ENCODE results near the gene STK39. TPM values are rescaled to one million over a fixed set of nuclear protein-coding genes. Genes with fewer than 3 reads are reported as not detected.

Gene STK39
- total RNA-seq, 4 donors from 2014 or later: 8.9 to 28.3 (median 14.5) TPM

DNA sequence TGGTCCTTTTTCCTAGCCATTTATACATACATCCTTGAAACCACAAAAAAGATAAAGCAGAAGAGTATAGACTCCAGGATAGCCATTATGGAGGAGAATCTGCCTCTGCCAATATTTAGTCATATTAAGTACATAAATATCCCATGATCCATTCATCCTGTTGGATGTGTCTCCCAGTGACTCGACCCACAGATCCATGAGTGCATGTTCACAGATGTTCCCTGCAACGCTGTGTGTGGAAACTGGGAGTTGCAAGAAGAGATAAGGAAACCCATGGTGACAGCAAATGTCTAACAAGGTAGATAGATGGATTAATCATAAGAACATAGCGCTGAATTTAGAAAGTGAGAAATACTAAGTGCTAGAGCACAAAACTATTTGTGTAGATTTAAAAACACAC is 34.5 kb downstream of the STK39 start:
- DNase-seq (ENCODE audit: low spot score in 2 of 2): no peak
- H3K4me3 ChIP-seq (ENCODE audit: low read depth, poor library complexity, severe bottlenecking): no peak overlapping the region
- WGBS, 2 donors: 74 to 81% methylated on average over 3 of the region's 3 CpGs
- intact Hi-C loops (cut with DNase I; ENCODE audit: low total_unique reads): no loop called here
- TF ChIP-seq, protein P1, sequence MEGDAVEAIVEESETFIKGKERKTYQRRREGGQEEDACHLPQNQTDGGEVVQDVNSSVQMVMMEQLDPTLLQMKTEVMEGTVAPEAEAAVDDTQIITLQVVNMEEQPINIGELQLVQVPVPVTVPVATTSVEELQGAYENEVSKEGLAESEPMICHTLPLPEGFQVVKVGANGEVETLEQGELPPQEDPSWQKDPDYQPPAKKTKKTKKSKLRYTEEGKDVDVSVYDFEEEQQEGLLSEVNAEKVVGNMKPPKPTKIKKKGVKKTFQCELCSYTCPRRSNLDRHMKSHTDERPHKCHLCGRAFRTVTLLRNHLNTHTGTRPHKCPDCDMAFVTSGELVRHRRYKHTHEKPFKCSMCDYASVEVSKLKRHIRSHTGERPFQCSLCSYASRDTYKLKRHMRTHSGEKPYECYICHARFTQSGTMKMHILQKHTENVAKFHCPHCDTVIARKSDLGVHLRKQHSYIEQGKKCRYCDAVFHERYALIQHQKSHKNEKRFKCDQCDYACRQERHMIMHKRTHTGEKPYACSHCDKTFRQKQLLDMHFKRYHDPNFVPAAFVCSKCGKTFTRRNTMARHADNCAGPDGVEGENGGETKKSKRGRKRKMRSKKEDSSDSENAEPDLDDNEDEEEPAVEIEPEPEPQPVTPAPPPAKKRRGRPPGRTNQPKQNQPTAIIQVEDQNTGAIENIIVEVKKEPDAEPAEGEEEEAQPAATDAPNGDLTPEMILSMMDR (IDR thresholded peaks at IDR 0.05): no peak
- no peak for TF ChIP-seq POLR2A (IDR thresholded peaks at IDR 0.05)

DNA sequence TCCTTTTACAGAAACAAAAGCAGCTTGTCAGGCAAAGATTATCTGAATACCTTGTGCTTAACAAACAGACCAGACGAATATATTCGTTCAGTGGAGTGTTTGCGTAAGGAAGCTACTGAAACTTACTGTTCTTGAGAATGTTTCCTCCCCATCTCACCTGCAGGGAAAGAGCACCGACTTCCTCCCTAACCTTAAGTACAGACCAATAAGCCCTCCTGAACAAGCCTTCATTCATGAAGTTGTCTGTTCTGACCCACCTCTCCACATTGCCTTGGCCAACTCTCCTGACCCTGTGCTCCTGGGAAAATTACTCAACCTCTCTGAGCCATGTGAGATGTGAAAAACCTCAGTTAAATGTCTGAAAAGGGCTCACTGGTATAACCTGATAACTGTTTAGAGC is 35.2 kb downstream of the STK39 start:
- TF ChIP-seq, protein P1 (IDR thresholded peaks at IDR 0.05): no peak
- intact Hi-C loops (cut with DNase I; ENCODE audit: low total_unique reads): no loop called here
- H3K4me3 ChIP-seq (ENCODE audit: low read depth, poor library complexity, severe bottlenecking): no peak overlapping the region
- WGBS, 2 donors: 74 to 76% methylated on average over 4 of the region's 4 CpGs
- DNase-seq (ENCODE audit: low spot score in 2 of 2): no peak

DNA sequence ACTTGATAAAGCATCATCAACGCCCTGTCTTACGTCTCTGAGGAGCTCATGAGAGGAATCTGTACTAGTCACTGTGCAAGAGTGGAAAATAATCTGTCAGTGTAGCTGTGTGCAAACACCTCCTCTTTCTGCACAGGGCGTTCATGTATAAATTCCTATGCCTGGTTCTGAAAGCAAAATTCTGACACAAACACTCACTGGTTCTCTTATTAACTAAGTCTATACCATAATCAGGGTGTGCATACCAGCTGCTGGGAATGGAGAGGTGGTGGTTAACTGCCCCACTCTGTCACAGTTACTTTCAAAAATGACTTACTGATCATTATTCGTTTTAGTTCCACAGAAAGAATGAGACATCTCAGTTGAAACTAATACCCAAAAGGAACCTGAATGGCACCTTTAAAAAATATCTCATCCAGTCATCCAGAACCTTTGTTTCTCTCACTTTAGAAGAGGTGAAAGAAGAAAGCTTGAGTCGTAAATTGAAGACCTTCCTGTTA is 35.7 kb downstream of the STK39 start:
- no peak overlapping the region for H3K4me3 ChIP-seq (ENCODE audit: low read depth, poor library complexity, severe bottlenecking)
- intact Hi-C loops (cut with DNase I; ENCODE audit: low total_unique reads): no loop called here
- TF ChIP-seq, protein P1 (IDR thresholded peaks at IDR 0.05): no peak
- no peak for TF ChIP-seq POLR2A (IDR thresholded peaks at IDR 0.05)
- WGBS, 2 donors: 67 to 70% methylated on average over 5 of the region's 5 CpGs
- no peak for DNase-seq (ENCODE audit: low spot score in 2 of 2)

DNA sequence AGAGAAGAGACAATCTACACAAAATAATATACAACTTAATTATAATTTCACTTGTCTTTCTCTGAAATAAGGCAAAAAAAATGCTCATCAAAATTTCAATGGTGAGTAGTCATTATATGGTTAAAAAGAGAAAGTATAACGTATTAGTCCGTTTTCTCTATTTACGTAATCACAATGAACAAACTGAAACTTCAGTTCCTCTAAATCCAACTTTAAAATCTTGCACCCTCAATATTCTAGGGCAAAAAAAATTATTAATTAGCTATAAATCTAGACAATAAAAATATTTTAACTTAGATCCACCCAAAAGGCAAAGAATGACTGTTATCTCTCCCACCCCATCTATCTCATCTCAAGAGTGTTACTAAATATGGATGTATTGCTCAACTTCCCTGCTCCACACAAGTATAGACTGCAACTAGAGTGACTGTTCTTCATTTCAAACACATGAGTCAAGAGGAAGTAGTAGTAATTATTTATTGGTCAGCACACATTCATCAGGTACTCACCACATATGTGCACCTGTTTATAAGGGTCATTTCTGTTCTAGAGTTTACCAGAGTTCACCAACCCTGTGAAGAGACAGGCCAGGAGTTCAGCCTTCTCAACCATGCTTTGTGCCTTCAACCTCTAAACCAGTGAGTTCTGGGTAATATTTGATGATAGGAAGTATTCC is 36.4 kb downstream of the STK39 start:
- WGBS, 2 donors: 18 to 25% methylated on average over 3 of the region's 3 CpGs
- no peak for TF ChIP-seq POLR2A (IDR thresholded peaks at IDR 0.05)
- TF ChIP-seq, protein P1 (IDR thresholded peaks at IDR 0.05): no peak
- intact Hi-C loops (cut with DNase I; ENCODE audit: low total_unique reads): no loop called here
- no peak overlapping the region for H3K4me3 ChIP-seq (ENCODE audit: low read depth, poor library complexity, severe bottlenecking)
- DNase-seq (ENCODE audit: low spot score in 2 of 2): no peak

DNA sequence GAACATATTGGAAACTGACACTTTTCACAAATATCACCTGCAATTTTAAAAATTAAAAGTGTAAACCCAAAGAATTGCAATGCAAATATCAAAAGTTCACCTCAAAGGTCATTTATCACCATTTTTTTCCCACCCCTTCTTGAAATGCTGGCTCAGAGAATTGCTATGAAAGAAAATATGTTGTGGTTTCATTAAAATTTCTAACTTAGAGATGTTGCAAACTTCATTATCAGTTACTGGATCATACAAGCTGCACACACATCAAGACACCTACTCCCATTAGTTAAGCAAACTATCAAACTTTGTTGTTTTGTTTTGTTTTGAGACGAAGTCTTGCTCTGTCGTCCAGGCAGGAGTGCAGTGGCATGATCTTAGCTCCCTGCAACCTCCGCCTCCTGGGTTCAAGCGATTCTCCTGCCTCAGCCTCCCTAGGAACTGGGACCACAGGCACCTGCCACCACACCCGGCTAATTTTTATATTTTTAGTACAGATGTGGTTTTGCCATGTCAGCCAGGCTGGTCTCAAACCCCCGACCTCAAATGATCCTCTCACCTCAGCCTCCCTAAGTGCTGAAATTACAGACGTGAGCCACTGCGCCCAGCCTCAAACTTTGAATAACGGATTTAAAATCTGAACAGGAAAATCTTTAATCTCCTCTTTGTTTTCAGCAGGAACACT is 37.0 kb downstream of the STK39 start:
- H3K4me3 ChIP-seq (ENCODE audit: low read depth, poor library complexity, severe bottlenecking): no peak overlapping the region
- no peak for DNase-seq (ENCODE audit: low spot score in 2 of 2)
- TF ChIP-seq, protein P1 (IDR thresholded peaks at IDR 0.05): no peak
- no peak for TF ChIP-seq POLR2A (IDR thresholded peaks at IDR 0.05)
- WGBS, 2 donors: 73 to 76% methylated on average over 9 of the region's 9 CpGs
- intact Hi-C loops (cut with DNase I; ENCODE audit: low total_unique reads): no loop called here

Measured in lower leg skin (tissue), 4 donors.